ENCODE results near the gene GPR158. TPM values are rescaled to one million over a fixed set of nuclear protein-coding genes. Genes with fewer than 3 reads are reported as not detected.

The GPR158 gene
- total RNA-seq = not detected

DNA sequence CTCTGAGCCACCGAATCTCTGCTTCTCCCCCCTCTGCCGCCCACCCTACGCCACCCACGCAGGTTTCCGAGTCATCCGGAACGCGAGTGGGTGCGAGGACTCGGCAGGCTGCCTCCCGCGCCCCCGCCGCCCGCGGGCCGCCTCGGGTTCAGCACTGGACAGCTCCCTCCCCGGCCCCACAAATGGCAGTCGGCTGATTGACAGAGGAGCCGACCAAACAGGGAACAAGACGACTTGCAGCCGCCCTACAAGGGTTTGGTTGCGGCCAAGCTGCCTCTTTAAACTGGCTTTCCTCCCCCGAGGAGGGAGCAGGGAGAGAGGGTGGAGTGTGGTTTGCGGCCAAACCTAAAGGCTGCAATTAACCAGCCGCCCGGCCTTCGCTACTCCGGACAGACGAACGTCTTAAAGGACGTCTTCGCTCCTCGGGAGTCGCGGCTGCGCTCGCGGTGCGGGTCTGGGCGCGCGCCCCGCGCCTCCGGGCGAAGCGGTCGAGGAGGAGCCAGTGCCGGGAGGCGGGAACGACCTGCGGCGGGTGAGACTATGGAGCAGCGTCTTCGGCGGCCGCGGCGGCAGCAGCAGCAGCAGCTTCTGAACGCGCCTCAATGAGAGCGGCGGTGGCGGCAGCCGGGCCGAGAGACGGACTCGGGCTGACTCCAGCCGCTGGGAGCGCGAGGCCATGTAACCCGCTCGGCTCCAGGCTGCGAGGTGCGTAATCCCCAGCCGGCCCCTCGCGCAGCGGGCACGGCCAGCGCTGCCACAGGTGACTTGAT lies at the start of gene GPR158:
Gene GPR158, plus strand, starts transcription at position 541 of the 770 bp plus-strand sequence. CDS start 420 bp downstream, outside the sequence.

Other genes starting within 250 kb of the GPR158 start
- under 1 TPM; 0.81 to 0.89 TPM for gene PRTFDC1, start 222.4 kb upstream of the GPR158 start, total RNA-seq
- not detected for gene ENKUR, start 158.8 kb upstream of the GPR158 start, total RNA-seq
- gene THNSL1, start 158.4 kb upstream of the GPR158 start, total RNA-seq = 1 to 10 TPM; 2.3 to 2.7 TPM

All from activated naive CD4-positive, alpha-beta T cell treated with anti-CD3 and anti-CD28 coated beads, Interleukin-2, amount 10 ng/mL, durations not matched to agents 5 hours and 36 hours (primary cell).